Astrocyte (in vitro differentiated cells and primary cell): Measurements from ENCODE around the gene PARD3B. TPM values are rescaled to one million over a fixed set of nuclear protein-coding genes. Genes with fewer than 3 reads are reported as not detected.

Source experiments
- DNase-seq: peaks from one replicate; pipeline ENCODE4 v3.0.0-alpha.2; 2010; ENCODE audit warnings: low read depth
- FAIRE-seq: peaks from 2 replicates; lab custom pipeline; 2011; peaks lifted over from hg19 to GRCh38; lab: Jason Lieb, UNC
- H2AFZ ChIP-seq: 2 replicates; pipeline ENCODE4 v1.6.0; 2012; ENCODE audit warnings: low read depth, low read length, inconsistent platforms
- H3K27ac ChIP-seq: 2 replicates; pipeline ENCODE4 v1.5.1; 2011; ENCODE audit warnings: low read depth, low read length, inconsistent platforms
- H3K27me3 ChIP-seq: 2 replicates; pipeline ENCODE4 v1.6.0; 2011; ENCODE audit warnings: low read length, inconsistent platforms; ENCODE audit not compliant: insufficient read depth
- H3K36me3 ChIP-seq: 2 replicates; pipeline ENCODE4 v1.5.1; 2011; ENCODE audit warnings: low read length, inconsistent platforms; ENCODE audit not compliant: insufficient read depth
- H3K4me1 ChIP-seq: 2 replicates; pipeline ENCODE4 v1.5.1; 2011; ENCODE audit warnings: low read length, inconsistent platforms; ENCODE audit not compliant: insufficient read depth
- H3K4me2 ChIP-seq: 2 replicates; pipeline ENCODE4 v1.6.0; 2012; ENCODE audit warnings: low read length, inconsistent platforms
- H3K4me3 ChIP-seq: 2 replicates; pipeline ENCODE4 v1.5.1; 2011; ENCODE audit warnings: low read depth, mild to moderate bottlenecking, low read length, inconsistent platforms; ENCODE audit not compliant: insufficient read depth
- H3K79me2 ChIP-seq: 2 replicates; pipeline ENCODE4 v1.6.0; 2012; ENCODE audit warnings: mild to moderate bottlenecking, low read length, inconsistent platforms; ENCODE audit not compliant: insufficient read depth
- H3K9ac ChIP-seq: 2 replicates; pipeline ENCODE4 v1.6.0; 2012; ENCODE audit warnings: mild to moderate bottlenecking, low read length, inconsistent platforms
- H3K9me3 ChIP-seq: 2 replicates; pipeline ENCODE4 v1.5.1; 2012; ENCODE audit warnings: low read depth, mild to moderate bottlenecking, low read length, inconsistent platforms; ENCODE audit not compliant: insufficient read depth
- H4K20me1 ChIP-seq: 2 replicates; pipeline ENCODE4 v1.6.0; 2012; ENCODE audit warnings: low read length, inconsistent platforms; ENCODE audit not compliant: insufficient read depth
- H3K27ac Mint-ChIP-seq: one replicate; pipeline ENCODE4 v1.8.0; 2021; ENCODE audit warnings: mild to moderate bottlenecking, mixed read lengths; ENCODE audit not compliant: unreplicated experiment
- H3K27me3 Mint-ChIP-seq: one replicate; pipeline ENCODE4 v1.8.0; 2021; ENCODE audit warnings: low read depth, mixed read lengths; ENCODE audit not compliant: unreplicated experiment
- H3K36me3 Mint-ChIP-seq: one replicate; pipeline ENCODE4 v1.8.0; 2021; ENCODE audit warnings: low read depth, mixed read lengths; ENCODE audit not compliant: unreplicated experiment
- H3K4me1 Mint-ChIP-seq: one replicate; pipeline ENCODE4 v1.8.0; 2021; ENCODE audit warnings: low read depth, mixed read lengths; ENCODE audit not compliant: unreplicated experiment
- H3K4me3 Mint-ChIP-seq: one replicate; pipeline ENCODE4 v1.8.0; 2021; ENCODE audit warnings: mild to moderate bottlenecking, moderate library complexity, mixed read lengths; ENCODE audit not compliant: unreplicated experiment
- H3K9me3 Mint-ChIP-seq: one replicate; pipeline ENCODE4 v1.8.0; 2021; ENCODE audit warnings: mild to moderate bottlenecking, mixed read lengths; ENCODE audit not compliant: unreplicated experiment
- CTCF ChIP-seq: IDR thresholded peaks from 2 replicates; pipeline ENCODE4 v1.5.1; 2011; ENCODE audit warnings: low read depth, mild to moderate bottlenecking, inconsistent platforms, low read length, moderate library complexity; ENCODE audit not compliant: insufficient read depth
- EZH2 ChIP-seq: IDR thresholded peaks from 2 replicates; pipeline ENCODE4 v1.6.1; 2012; ENCODE audit warnings: mild to moderate bottlenecking, low read length, inconsistent platforms; ENCODE audit not compliant: insufficient read depth
- total RNA-seq: library from RNA; stranded (reverse); gene quantifications from 2 replicates; pipeline ENCODE4 v1.2.1, GENCODE V29; 2021

Gene PARD3B
- total RNA-seq, 1 donor from 2014 or later, result 6.5 TPM

GRCh38 chr2:204535764-204536163 is 9.5 kb upstream of the PARD3B start:
- H3K36me3 ChIP-seq, result no peaks in the 10 kb centered on the region
- no peak for FAIRE-seq
- H3K27ac ChIP-seq, result no peak overlapping the region
- no peaks in the 10 kb centered on the region for H3K9me3 Mint-ChIP-seq
- TF ChIP-seq EZH2 (no peak), CTCF (no peak)
- no peak overlapping the region for H3K4me3 Mint-ChIP-seq
- H3K9ac ChIP-seq, result no peak overlapping the region
- no peaks in the 10 kb centered on the region for H3K27me3 Mint-ChIP-seq
- DNase-seq, result no peak
- no peaks in the 10 kb centered on the region for H3K4me1 Mint-ChIP-seq
- H3K4me3 ChIP-seq, result no peak overlapping the region
- H3K27me3 ChIP-seq, result no peaks in the 10 kb centered on the region
- no peaks in the 10 kb centered on the region for H3K9me3 ChIP-seq
- H4K20me1 ChIP-seq, result no peaks in the 10 kb centered on the region
- no peaks in the 10 kb centered on the region for H3K36me3 Mint-ChIP-seq
- H3K4me1 ChIP-seq, result peaks cover 8% of the 10 kb centered on the region
- H3K79me2 ChIP-seq, result no peaks in the 10 kb centered on the region
- no peak overlapping the region for H2AFZ ChIP-seq
- H3K27ac Mint-ChIP-seq, result no peak overlapping the region
- H3K4me2 ChIP-seq, result no peak overlapping the region

GRCh38 chr2:204538182-204539018 is 6.9 kb upstream of the PARD3B start:
- Histone ChIP-seq H3K4me3 (no peak overlapping the region), H3K27me3 (no peaks in the 10 kb centered on the region), H3K27ac (peak overlapping the region; percentile 33), H3K4me2 (peak overlapping the region; percentile 73), H3K9ac (peak overlapping the region; percentile 32), H3K4me1 (peaks cover 8% of the 10 kb centered on the region), H3K79me2 (no peaks in the 10 kb centered on the region), H2AFZ (peak overlapping the region; percentile 65), H3K36me3 (no peaks in the 10 kb centered on the region), H3K9me3 (no peaks in the 10 kb centered on the region), H4K20me1 (no peaks in the 10 kb centered on the region)
- no peaks in the 10 kb centered on the region for H3K36me3 Mint-ChIP-seq
- TF ChIP-seq CTCF (no peak), EZH2 (no peak)
- H3K9me3 Mint-ChIP-seq, result no peaks in the 10 kb centered on the region
- H3K4me1 Mint-ChIP-seq, result no peaks in the 10 kb centered on the region
- H3K4me3 Mint-ChIP-seq, result no peak overlapping the region
- H3K27me3 Mint-ChIP-seq, result peaks cover 5% of the 10 kb centered on the region
- DNase-seq (peak; percentile 40), FAIRE-seq (peak; percentile 54)
- no peak overlapping the region for H3K27ac Mint-ChIP-seq

- Histone ChIP-seq H3K27ac (no peak overlapping the region), H3K4me1 (peaks cover 8% of the 10 kb centered on the region), H2AFZ (no peak overlapping the region), H3K9ac (no peak overlapping the region), H3K9me3 (no peaks in the 10 kb centered on the region), H3K36me3 (no peaks in the 10 kb centered on the region), H3K27me3 (no peaks in the 10 kb centered on the region), H3K4me2 (peak overlapping the region; percentile 73), H3K79me2 (no peaks in the 10 kb centered on the region), H3K4me3 (no peak overlapping the region), H4K20me1 (no peaks in the 10 kb centered on the region)
- Mint-ChIP-seq H3K27ac (no peak overlapping the region), H3K9me3 (no peaks in the 10 kb centered on the region), H3K4me3 (no peak overlapping the region), H3K4me1 (no peaks in the 10 kb centered on the region), H3K27me3 (peaks cover 8% of the 10 kb centered on the region), H3K36me3 (no peaks in the 10 kb centered on the region)
- TF ChIP-seq CTCF (no peak), EZH2 (no peak)
- DNase-seq (no peak), FAIRE-seq (peak; percentile 32)
Observed at GRCh38 chr2:204539019-204539385, 6.3 kb upstream of the PARD3B start.
